HG02973 (cell line): Measurements from ENCODE around the gene RANBP2.

Experiments
- ATAC-seq: cut with Tn5 transposase; IDR thresholded peaks from one replicate; pipeline ENCODE4 v1.9.1; 2021; ENCODE audit warnings: moderate library complexity; ENCODE audit not compliant: unreplicated experiment

Gene RANBP2

GRCh38 chr2:108776475-108776874, 57.2 kb downstream of the RANBP2 start:
- ATAC-seq: no peak

- ATAC-seq: no peak
These were observed 59.6 kb downstream of the RANBP2 start for GRCh38 chr2:108778857-108779256.

GRCh38 chr2:108786008-108786353, 66.7 kb downstream of the RANBP2 start:
- no peak for ATAC-seq

- peak; percentile 94 for ATAC-seq
These were observed 67.3 kb downstream of the RANBP2 start, which contains the start of gene CCDC138 for GRCh38 chr2:108786354-108787215. TSS of gene CCDC138 (plus strand) at chr2:108786771. CDS start at chr2:108786823, 52 bp downstream.

- ATAC-seq: no peak
These were observed 67.9 kb downstream of the RANBP2 start for GRCh38 chr2:108787216-108787541.

GRCh38 chr2:108803045-108803736, 83.9 kb downstream of the RANBP2 start:
- no peak for ATAC-seq

GRCh38 chr2:108805032-108805431, 85.8 kb downstream of the RANBP2 start:
- ATAC-seq: no peak

- ATAC-seq: no peak
These were observed 86.5 kb downstream of the RANBP2 start for GRCh38 chr2:108805782-108806181.

GRCh38 chr2:108806371-108807113, 87.3 kb downstream of the RANBP2 start:
- ATAC-seq: no peak

GRCh38 chr2:108809936-108810335, 90.7 kb downstream of the RANBP2 start:
- ATAC-seq: no peak

- ATAC-seq: no peak
These were observed 92.0 kb downstream of the RANBP2 start for GRCh38 chr2:108810993-108811957.

- ATAC-seq: no peak
These were observed 94.5 kb downstream of the RANBP2 start for GRCh38 chr2:108813732-108814131.

GRCh38 chr2:108820482-108820881, 101.2 kb downstream of the RANBP2 start:
- no peak for ATAC-seq

GRCh38 chr2:108823286-108823685, 104.0 kb downstream of the RANBP2 start:
- ATAC-seq: no peak

GRCh38 chr2:108824316-108825070, 105.2 kb downstream of the RANBP2 start:
- ATAC-seq: no peak

GRCh38 chr2:108825254-108825653, 106.0 kb downstream of the RANBP2 start:
- no peak for ATAC-seq

- ATAC-seq: no peak
These were observed 106.5 kb downstream of the RANBP2 start for GRCh38 chr2:108825736-108826135.

- ATAC-seq: no peak
These were observed 110.5 kb downstream of the RANBP2 start for GRCh38 chr2:108829578-108830310.

- no peak for ATAC-seq
These were observed 113.9 kb downstream of the RANBP2 start for GRCh38 chr2:108833219-108833618.
